IMR-90 (cell line): ENCODE data around the gene ABI3BP. TPM values are rescaled to one million over a fixed set of nuclear protein-coding genes. Genes with fewer than 3 reads are reported as not detected.

ENCODE experiments used
- ATAC-seq: fragments of 200-7000 bp; cut with Tn5 transposase; 2 replicates; pipeline ENCODE4 v1.9.1; 2020; ENCODE audit warnings: low read depth, mild to moderate bottlenecking, moderate library complexity
- BruUV-seq: library from RNA; stranded (reverse); fragments of 400-500 nt; replicated peaks from 2 replicates; lab custom pipeline; 2021; lab: Mats Ljungman, UMichigan
- CTCF ChIA-PET: fragments of 300-600 bp; formaldehyde crosslinking; extraction: SDS; loops from one replicate; lab custom pipeline; 2021; ENCODE audit warnings: antibody characterized with exemption; lab: Yijun Ruan, JAX
- POLR2A ChIA-PET: fragments of 300-600 bp; sonication (Branson Sonifier 250); formaldehyde crosslinking; loops from one replicate; lab custom pipeline; 2022; ENCODE audit warnings: antibody characterized with exemption; ENCODE audit not compliant: unreplicated experiment; lab: Charles Lee
- DNase-seq: peaks from one replicate; pipeline ENCODE4 v3.0.0; 2013
- H2AFZ ChIP-seq: replicated peaks from 2 replicates; pipeline ENCODE3; 2013; ENCODE audit warnings: low read length, mild to moderate bottlenecking; ENCODE audit not compliant: poor library complexity
- H2AK5ac ChIP-seq: 2 replicates; pipeline ENCODE4 v1.6.1; 2013; ENCODE audit warnings: low read depth, low read length, inconsistent platforms
- H2AK9ac ChIP-seq: replicated peaks from 2 replicates; pipeline ENCODE3; 2013; ENCODE audit warnings: mild to moderate bottlenecking, low read depth, low read length, moderate library complexity; ENCODE audit not compliant: poor library complexity
- H2BK120ac ChIP-seq: 2 replicates; pipeline ENCODE4 v1.6.1; 2013; ENCODE audit warnings: low read depth, low read length, inconsistent platforms
- H2BK15ac ChIP-seq: 3 replicates; pipeline ENCODE4 v1.6.1; 2013; ENCODE audit warnings: low read depth, low read length, inconsistent platforms
- H2BK20ac ChIP-seq: 2 replicates; pipeline ENCODE4 v1.6.1; 2013; ENCODE audit warnings: low read depth, mild to moderate bottlenecking, inconsistent platforms, low read length, moderate library complexity
- H2BK5ac ChIP-seq: 2 replicates; pipeline ENCODE4 v1.6.1; 2013; ENCODE audit warnings: mild to moderate bottlenecking, low read depth, low read length, inconsistent platforms; ENCODE audit not compliant: poor library complexity, severe bottlenecking
- H3K14ac ChIP-seq: replicated peaks from 2 replicates; pipeline ENCODE4 v1.6.1; 2013; ENCODE audit warnings: low read depth, low read length, inconsistent platforms
- H3K18ac ChIP-seq: 2 replicates; pipeline ENCODE4 v1.6.1; 2013; ENCODE audit warnings: low read depth, low read length, control low read depth
- H3K23ac ChIP-seq: 2 replicates; pipeline ENCODE4 v1.6.1; 2013; ENCODE audit warnings: low read depth, low read length, inconsistent platforms
- H3K27ac ChIP-seq: 2 replicates; pipeline ENCODE4 v1.5.1; 2013; ENCODE audit warnings: mild to moderate bottlenecking, control low read depth, low read length; ENCODE audit not compliant: insufficient read depth
- H3K27me3 ChIP-seq: 2 replicates; pipeline ENCODE4 v1.6.1; 2013; ENCODE audit warnings: low read length; ENCODE audit not compliant: control insufficient read depth, insufficient read depth
- H3K36me3 ChIP-seq: 2 replicates; pipeline ENCODE4 v1.6.1; 2013; ENCODE audit warnings: low read length, mixed read lengths; ENCODE audit not compliant: control insufficient read depth, insufficient read depth
- H3K4ac ChIP-seq: 2 replicates; pipeline ENCODE4 v1.6.1; 2013; ENCODE audit warnings: low read depth, low read length, inconsistent platforms
- H3K4me1 ChIP-seq: 2 replicates; pipeline ENCODE4 v1.6.1; 2013; ENCODE audit warnings: low read length, mixed read lengths; ENCODE audit not compliant: control insufficient read depth, insufficient read depth
- H3K4me2 ChIP-seq: 2 replicates; pipeline ENCODE4 v1.6.1; 2013; ENCODE audit warnings: low read depth, mild to moderate bottlenecking, control low read depth, low read length, moderate library complexity
- H3K4me3 ChIP-seq: 2 replicates; pipeline ENCODE4 v1.5.1; 2013; ENCODE audit warnings: low read depth, mild to moderate bottlenecking, control low read depth, low read length, moderate library complexity; ENCODE audit not compliant: insufficient read depth
- H3K56ac ChIP-seq: 2 replicates; pipeline ENCODE4 v1.6.1; 2013; ENCODE audit warnings: low read length, inconsistent platforms; ENCODE audit not compliant: insufficient read depth; ENCODE audit errors: extremely low read depth
- H3K79me1 ChIP-seq, 2 experiments: 2 replicates each; pipeline ENCODE4 v1.6.1; 2013; ENCODE audit warnings: low read length in 2 of 2, inconsistent platforms in 1 of 2, low read depth in 1 of 2
- H3K9ac ChIP-seq: 2 replicates; pipeline ENCODE4 v1.6.1; 2013; ENCODE audit warnings: low read depth, low read length, control low read depth
- H3K9me1 ChIP-seq: 2 replicates; pipeline ENCODE4 v1.6.1; 2013; ENCODE audit warnings: low read length, inconsistent platforms; ENCODE audit not compliant: insufficient read depth
- H3K9me3 ChIP-seq: 2 replicates; pipeline ENCODE4 v1.6.1; 2013; ENCODE audit warnings: low read length; ENCODE audit not compliant: control insufficient read depth, insufficient read depth
- H4K20me1 ChIP-seq: 2 replicates; pipeline ENCODE4 v1.6.1; 2013; ENCODE audit warnings: low read length, inconsistent platforms; ENCODE audit not compliant: insufficient read depth
- H4K5ac ChIP-seq: 2 replicates; pipeline ENCODE4 v1.6.1; 2013; ENCODE audit warnings: mild to moderate bottlenecking, low read depth, low read length, control low read depth
- H4K8ac ChIP-seq, 2 experiments: 2 replicates each; pipeline ENCODE4 v1.6.1; 2013; ENCODE audit warnings: low read depth in 2 of 2, low read length in 2 of 2, control low read depth in 1 of 2, inconsistent platforms in 1 of 2
- H4K91ac ChIP-seq: 2 replicates; pipeline ENCODE4 v1.6.1; 2013; ENCODE audit warnings: low read depth, low read length, inconsistent platforms; ENCODE audit not compliant: insufficient read depth
- CEBPB ChIP-seq: IDR thresholded peaks from 2 replicates; pipeline ENCODE4 v1.6.1; 2012; ENCODE audit warnings: low read depth, low read length, improper control_type of control experiment
- MAZ ChIP-seq: IDR thresholded peaks from 2 replicates; pipeline ENCODE4 v1.6.1; 2012; ENCODE audit warnings: low read depth, mild to moderate bottlenecking, low read length, improper control_type of control experiment, moderate library complexity, borderline replicate concordance
- RCOR1 ChIP-seq: IDR thresholded peaks from 2 replicates; pipeline ENCODE4 v1.6.1; 2012; ENCODE audit warnings: mild to moderate bottlenecking, low read length, improper control_type of control experiment; ENCODE audit not compliant: insufficient replicate concordance
- WGBS, 2 experiments: methylation state at CpG; one replicate each; pipeline versions ENCODE4 v1.1.5 to v1.1.7; 2013; ENCODE audit warnings: missing lambda C conversion rate in 2 of 2; ENCODE audit not compliant: insufficient read length in 1 of 2; ENCODE audit errors: extremely low coverage in 2 of 2; 5-methylcytosine and 5-hydroxymethylcytosine counted together
- dilution Hi-C: fragments of 300-500 bp; cut with HindIII; formaldehyde crosslinking; loops from one replicate; pipeline ENCODE4 v1.14.3; 2018; ENCODE audit warnings: low sequenced_read_pairs; ENCODE audit not compliant: unreplicated experiment
- in situ Hi-C: fragments of 300-500 bp; cut with MboI; formaldehyde crosslinking; loops from 3 replicates; pipeline ENCODE4 v1.14.3; 2019; ENCODE audit warnings: low sequenced_read_pairs, inconsistent platforms, mixed read lengths
- intact Hi-C: fragments of 100-400 bp; cut with micrococcal nuclease; formaldehyde crosslinking; loops from 2 replicates; pipeline ENCODE4 v1.10.0; 2022
- polyA plus RNA-seq, 3 experiments: library from polyadenylated mRNA; depleted of rRNA; stranded (reverse); fragments of >200 nt; gene quantifications; 2 replicates each; pipeline ENCODE4 v1.2.3, GENCODE V29; 2012; ENCODE audit warnings: low replicate concordance in 1 of 3
- total RNA-seq: library from RNA; depleted of rRNA; stranded (reverse); fragments of >200 nt; gene quantifications from 2 replicates; pipeline ENCODE4 v1.2.3, GENCODE V29; 2012
- TF ChIP-seq, protein P1 (sequence below): conservative IDR thresholded peaks from 2 replicates; pipeline ENCODE4 v1.5.1; 2012; ENCODE audit warnings: mild to moderate bottlenecking, low read depth, low read length, improper control_type of control experiment

The ABI3BP gene
- total and polyA plus RNA-seq, 2 of the 4 experiments (the other 2 are of a cell fraction): 3.0 to 26.7 TPM

DNA sequence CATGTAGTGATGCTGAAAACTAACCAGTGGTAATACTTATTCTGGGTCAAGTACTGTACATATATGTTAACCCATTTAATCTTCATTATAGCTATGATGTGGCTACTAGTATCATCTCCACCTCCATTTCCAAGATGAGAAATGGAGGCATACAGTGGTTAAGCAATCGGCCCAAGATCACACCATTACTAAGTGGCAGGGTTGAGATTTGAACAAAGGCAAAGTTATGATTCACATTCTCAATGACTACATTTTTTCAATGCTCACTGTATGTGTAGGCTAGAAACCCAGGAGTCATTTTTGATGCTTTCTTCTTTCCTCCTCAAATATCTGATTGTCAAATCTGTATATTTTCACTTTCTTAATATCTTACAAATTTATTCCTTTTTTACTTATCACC, 30.2 kb downstream of the ABI3BP start:
- no peak overlapping the region for H3K4me2 ChIP-seq
- no peak overlapping the region for H3K4ac ChIP-seq
- no peak overlapping the region for H2BK120ac ChIP-seq
- intact Hi-C loops (no loop called here), in situ Hi-C loops (no loop called here), dilution Hi-C loops (no loop called here)
- POLR2A ChIA-PET: no interaction called here
- no peaks in the 10 kb centered on the region for H3K79me1 ChIP-seq
- CTCF ChIA-PET: no interaction called here
- no peaks in the 10 kb centered on the region for H4K20me1 ChIP-seq
- no peak overlapping the region for H2AFZ ChIP-seq
- H3K14ac ChIP-seq: no peak overlapping the region
- H4K8ac ChIP-seq: no peak overlapping the region
- peaks cover 8% of the 10 kb centered on the region; the same call in 1 of the 2 replicates for H3K9me3 ChIP-seq
- BruUV-seq: no TSS peak
- DNase-seq: no peak
- H2BK20ac ChIP-seq: no peak overlapping the region
- no peaks in the 10 kb centered on the region for H3K36me3 ChIP-seq
- no CpG with 5 or more reads among the region's 1 CpG for WGBS, 2 experiments
- H3K27me3 ChIP-seq: no peaks in the 10 kb centered on the region
- no peak overlapping the region for H2AK5ac ChIP-seq
- H3K23ac ChIP-seq: no peak overlapping the region
- H2AK9ac ChIP-seq: no peak overlapping the region
- H3K9ac ChIP-seq: no peak overlapping the region
- H2BK15ac ChIP-seq: no peak overlapping the region
- peaks cover 2% of the 10 kb centered on the region; the same call in 1 of the 2 replicates for H3K4me1 ChIP-seq
- H3K18ac ChIP-seq: no peak overlapping the region
- H2BK5ac ChIP-seq: no peak overlapping the region
- no peak for ATAC-seq
- H4K5ac ChIP-seq: no peak overlapping the region
- H3K9me1 ChIP-seq: no peaks in the 10 kb centered on the region
- TF ChIP-seq RCOR1 (no peak), MAZ (no peak), CEBPB (peak; percentile 16; the same call in 1 of the 2 replicates)
- TF ChIP-seq, protein P1, sequence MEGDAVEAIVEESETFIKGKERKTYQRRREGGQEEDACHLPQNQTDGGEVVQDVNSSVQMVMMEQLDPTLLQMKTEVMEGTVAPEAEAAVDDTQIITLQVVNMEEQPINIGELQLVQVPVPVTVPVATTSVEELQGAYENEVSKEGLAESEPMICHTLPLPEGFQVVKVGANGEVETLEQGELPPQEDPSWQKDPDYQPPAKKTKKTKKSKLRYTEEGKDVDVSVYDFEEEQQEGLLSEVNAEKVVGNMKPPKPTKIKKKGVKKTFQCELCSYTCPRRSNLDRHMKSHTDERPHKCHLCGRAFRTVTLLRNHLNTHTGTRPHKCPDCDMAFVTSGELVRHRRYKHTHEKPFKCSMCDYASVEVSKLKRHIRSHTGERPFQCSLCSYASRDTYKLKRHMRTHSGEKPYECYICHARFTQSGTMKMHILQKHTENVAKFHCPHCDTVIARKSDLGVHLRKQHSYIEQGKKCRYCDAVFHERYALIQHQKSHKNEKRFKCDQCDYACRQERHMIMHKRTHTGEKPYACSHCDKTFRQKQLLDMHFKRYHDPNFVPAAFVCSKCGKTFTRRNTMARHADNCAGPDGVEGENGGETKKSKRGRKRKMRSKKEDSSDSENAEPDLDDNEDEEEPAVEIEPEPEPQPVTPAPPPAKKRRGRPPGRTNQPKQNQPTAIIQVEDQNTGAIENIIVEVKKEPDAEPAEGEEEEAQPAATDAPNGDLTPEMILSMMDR: no peak
- H3K27ac ChIP-seq: no peak overlapping the region
- no peak overlapping the region for H4K91ac ChIP-seq
- H3K4me3 ChIP-seq: no peak overlapping the region
- no peak overlapping the region for H3K56ac ChIP-seq
